ENCODE data around the gene FCER2.
A peak's percentile ranks its signal among the peaks of the same experiment; 100 is the strongest.

The FCER2 gene

GRCh38 chr19:7732045-7732444, 30.1 kb upstream of the FCER2 start, which contains the start of gene CLEC4G:
Gene CLEC4G (minus strand): TSS chr19:7732110. CDS start chr19:7732102, 8 bp downstream.
- no peak for DNase-seq

GRCh38 chr19:7731615-7732014, 29.7 kb upstream of the FCER2 start:
- no peak for DNase-seq

- DNase-seq, result no peak
Observed at GRCh38 chr19:7731218-7731595, 29.3 kb upstream of the FCER2 start.

- DNase-seq, result no peak
Observed at GRCh38 chr19:7730286-7731217, 28.6 kb upstream of the FCER2 start.

- no peak for DNase-seq
Observed at GRCh38 chr19:7729831-7730285, 27.9 kb upstream of the FCER2 start.

GRCh38 chr19:7729211-7729610, 27.3 kb upstream of the FCER2 start:
- DNase-seq, result no peak

- DNase-seq, result no peak
Observed at GRCh38 chr19:7725791-7726190, 23.9 kb upstream of the FCER2 start.

GRCh38 chr19:7722231-7722651, 20.3 kb upstream of the FCER2 start:
- peak; percentile 30 to 51 for DNase-seq

GRCh38 chr19:7720351-7720750, 18.4 kb upstream of the FCER2 start:
- no peak for DNase-seq

GRCh38 chr19:7718668-7719067, 16.7 kb upstream of the FCER2 start:
- DNase-seq, result no peak

- no peak for DNase-seq
Observed at GRCh38 chr19:7716762-7717161, 14.8 kb upstream of the FCER2 start.

GRCh38 chr19:7715671-7716070, 13.7 kb upstream of the FCER2 start:
- DNase-seq, result no peak

- DNase-seq, result no peak
Observed at GRCh38 chr19:7710616-7711015, 8.7 kb upstream of the FCER2 start.

- DNase-seq, result no peak
Observed at GRCh38 chr19:7709932-7710460, 8.1 kb upstream of the FCER2 start.

- no peak for DNase-seq
Observed at GRCh38 chr19:7706955-7707456, 5.1 kb upstream of the FCER2 start.

- no peak for DNase-seq
Observed at GRCh38 chr19:7706188-7706954, 4.4 kb upstream of the FCER2 start.

GRCh38 chr19:7705387-7706187, 3.7 kb upstream of the FCER2 start:
- no peak for DNase-seq

GRCh38 chr19:7704280-7705060, 2.5 kb upstream of the FCER2 start:
- no peak for DNase-seq

- no peak for DNase-seq
Observed at GRCh38 chr19:7703332-7703731, 1.4 kb upstream of the FCER2 start.

- DNase-seq, result no peak
Observed at GRCh38 chr19:7701049-7701653, 780 bp downstream of the FCER2 start.
